Activated CD4-positive, alpha-beta T cell treated with anti-CD3 and anti-CD28 coated beads, Interleukin-2, Interleukin-4, amounts not matched to agents 100 ng/mL and 50 ng/mL, durations not matched to agents 16 hours and 8 hours (primary cell): Measurements from ENCODE around the gene AGFG2.

ENCODE experiments used
- DNase-seq: peaks from one replicate; pipeline ENCODE4 v3.0.0-alpha.2; 2020; ENCODE audit warnings: low spot score

AGFG2 gene

DNA sequence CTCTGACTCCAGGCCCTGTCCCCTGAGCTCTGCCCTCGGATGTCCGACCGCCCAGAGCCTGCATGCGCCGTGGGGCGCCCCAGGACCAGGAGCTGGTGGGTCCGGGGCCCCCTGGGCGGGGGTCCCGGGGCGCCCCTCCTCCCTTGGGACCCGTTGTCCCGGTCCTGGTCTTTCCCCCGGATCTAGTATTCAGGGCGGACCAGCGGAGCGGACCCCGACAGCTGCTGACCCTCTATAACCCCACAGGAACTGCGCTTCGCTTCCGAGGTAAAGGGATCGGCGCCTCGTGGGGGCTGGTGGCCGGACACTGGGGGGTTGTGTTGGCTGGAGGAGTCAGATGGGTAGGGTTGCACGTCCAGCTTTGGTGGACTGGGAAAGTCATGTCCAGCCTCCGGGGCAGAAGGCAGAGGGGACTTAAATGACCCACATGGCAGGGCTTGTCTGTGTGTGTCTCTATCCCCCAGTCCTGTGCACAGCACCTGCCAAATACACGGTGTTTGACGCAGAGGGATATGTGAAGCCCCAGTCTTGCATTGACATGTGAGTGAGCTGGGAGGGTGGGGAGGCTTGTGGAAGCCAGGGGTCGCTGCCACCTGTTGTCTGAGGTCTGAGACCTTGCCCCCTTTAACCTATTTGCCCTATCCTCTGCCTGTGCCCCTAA is 73.9 kb downstream of the AGFG2 start:
- no peak for DNase-seq

DNA sequence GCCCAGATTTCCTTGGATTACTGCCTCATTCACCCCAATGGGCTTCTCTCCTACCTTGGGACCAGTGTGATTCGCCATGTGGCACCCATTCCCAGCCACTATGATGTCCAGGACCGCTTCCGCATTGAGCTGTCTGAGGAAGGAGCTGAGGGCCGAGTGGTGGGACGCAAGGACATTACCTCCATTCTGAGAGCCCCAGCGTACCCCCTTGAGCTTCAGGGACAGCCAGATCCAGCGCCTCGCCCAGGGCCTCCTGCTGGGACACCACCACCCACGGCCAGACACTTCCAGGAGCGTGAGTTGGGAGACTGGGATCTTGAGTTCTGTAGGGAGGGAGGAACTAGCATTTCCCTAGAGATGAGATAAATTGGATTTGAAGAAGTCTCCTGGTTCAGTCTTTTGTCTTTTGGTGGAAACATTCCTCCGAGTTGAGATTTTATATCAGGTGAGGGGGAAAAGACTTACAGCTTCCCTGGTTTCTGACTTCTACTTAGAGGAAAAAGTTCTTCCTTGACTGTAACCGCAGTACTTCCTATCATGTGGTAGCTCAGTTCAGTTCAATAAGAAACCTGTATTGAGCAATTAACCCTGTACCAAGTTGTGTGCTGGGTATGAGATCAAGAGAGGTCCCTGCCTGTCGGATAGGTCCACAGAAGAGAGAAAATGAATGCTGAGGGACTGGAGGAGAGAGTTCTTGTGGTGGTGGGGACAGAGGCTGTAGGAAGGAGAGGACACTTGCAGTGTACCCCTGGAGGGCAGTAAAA is 74.6 kb downstream of the AGFG2 start:
- DNase-seq: no peak

DNA sequence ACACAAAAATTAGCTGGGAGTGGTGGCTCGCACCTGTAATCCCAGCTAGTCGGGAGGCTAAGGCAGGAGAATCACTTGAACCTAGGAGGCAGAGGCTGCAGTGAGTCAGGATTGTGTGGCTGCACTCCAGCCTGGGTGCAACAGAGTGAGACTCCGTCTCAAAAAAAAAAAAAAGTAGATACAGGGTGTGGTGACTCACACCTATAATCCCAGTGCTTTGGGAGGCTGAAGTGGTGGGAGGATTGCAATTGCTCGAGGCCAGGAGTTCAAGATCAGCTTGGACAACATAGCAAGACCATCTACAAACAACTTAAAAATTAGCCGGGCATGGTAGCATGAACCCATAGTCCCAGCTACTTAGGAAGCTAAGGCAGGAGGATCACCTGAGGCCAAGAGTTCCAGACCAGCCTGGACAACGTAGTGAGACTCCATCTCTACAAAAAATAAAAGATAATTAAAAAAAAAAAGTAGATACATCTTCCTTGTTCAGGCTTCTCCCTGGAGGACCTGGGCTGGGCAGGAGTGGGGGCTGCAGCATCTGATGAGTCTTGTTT is 75.4 kb downstream of the AGFG2 start:
- no peak for DNase-seq
